CD14-positive monocyte (primary cell): ENCODE data around the gene LRRFIP2. TPM values are rescaled to one million over a fixed set of nuclear protein-coding genes. Genes with fewer than 3 reads are reported as not detected.

Experiments
- DNase-seq, 3 donors: peaks; one replicate each; pipeline ENCODE4 v3.0.0-alpha.2; 2011 to 2022
- H2AFZ ChIP-seq: 2 replicates; pipeline ENCODE4 v1.6.0; 2012; ENCODE audit warnings: mild to moderate bottlenecking, low read depth, low read length, inconsistent platforms; ENCODE audit not compliant: insufficient read depth, poor library complexity, severe bottlenecking
- H3K27ac ChIP-seq, 2 donors: 1 replicate in 1 of 2; 2 replicates in 1 of 2; pipeline ENCODE4 v1.5.1; 2012 to 2013; ENCODE audit warnings: low read length in 2 of 2, control low read depth in 1 of 2, inconsistent platforms in 1 of 2, low read depth in 1 of 2, mild to moderate bottlenecking in 1 of 2
- H3K27me3 ChIP-seq, 2 donors: one replicate each; pipeline versions ENCODE4 v1.6.0 to v1.6.1; 2011 to 2013; ENCODE audit warnings: low read length in 2 of 2; ENCODE audit not compliant: control insufficient read depth in 2 of 2, insufficient read depth in 2 of 2
- H3K36me3 ChIP-seq, 2 donors: replicated peaks in 1 of 2; 1 replicate in 1 of 2; 2 replicates in 1 of 2; pipeline versions ENCODE4 v1.5.1 to v1.6.1; 2012 to 2013; ENCODE audit warnings: low read length in 2 of 2, control low read depth in 1 of 2, inconsistent platforms in 1 of 2, mild to moderate bottlenecking in 1 of 2; ENCODE audit not compliant: insufficient read depth in 2 of 2, control insufficient read depth in 1 of 2
- H3K4me1 ChIP-seq, 2 donors: 1 replicate in 1 of 2; 2 replicates in 1 of 2; pipeline versions ENCODE4 v1.5.1 to v1.6.1; 2012 to 2013; ENCODE audit warnings: low read length in 2 of 2, control low read depth in 1 of 2, inconsistent platforms in 1 of 2, mild to moderate bottlenecking in 1 of 2, moderate library complexity in 1 of 2; ENCODE audit not compliant: insufficient read depth in 2 of 2, control insufficient read depth in 1 of 2
- H3K4me2 ChIP-seq: replicated peaks from 2 replicates; pipeline ENCODE3; 2012; ENCODE audit warnings: low read length, moderate library complexity, mild to moderate bottlenecking; ENCODE audit not compliant: poor library complexity, severe bottlenecking; ENCODE audit errors: extremely low read depth
- H3K4me3 ChIP-seq, 3 experiments: fragments of 200-600 bp in 1 of 3; sonication (generic) in 1 of 3; replicated peaks in 1 of 3; 1 replicate in 2 of 3; 2 replicates in 1 of 3; pipeline ENCODE4 v1.5.1; 2011 to 2013; ENCODE audit warnings: low read length in 3 of 3, mild to moderate bottlenecking in 3 of 3, control low read depth in 2 of 3, low read depth in 2 of 3, inconsistent platforms in 1 of 3, moderate library complexity in 1 of 3
- H3K79me2 ChIP-seq: 2 replicates; pipeline ENCODE4 v1.6.0; 2012; ENCODE audit warnings: mild to moderate bottlenecking, control low read depth, inconsistent platforms, low read length, moderate library complexity; ENCODE audit not compliant: insufficient read depth
- H3K9ac ChIP-seq: 2 replicates; pipeline ENCODE4 v1.6.0; 2017; ENCODE audit warnings: low read length, mild to moderate bottlenecking; ENCODE audit not compliant: insufficient read depth, poor library complexity, severe bottlenecking
- H3K9me3 ChIP-seq, 2 donors: replicated peaks in 1 of 2; 1 replicate in 1 of 2; 2 replicates in 1 of 2; pipeline versions ENCODE4 v1.5.1 to v1.6.1; 2012 to 2013; ENCODE audit warnings: low read length in 2 of 2, control low read depth in 1 of 2; ENCODE audit not compliant: control insufficient read depth in 1 of 2, insufficient read depth in 1 of 2
- H4K20me1 ChIP-seq: 2 replicates; pipeline ENCODE4 v1.6.0; 2012; ENCODE audit warnings: mild to moderate bottlenecking, low read length, control low read depth, moderate library complexity; ENCODE audit not compliant: insufficient read depth
- H3K27ac Mint-ChIP-seq, 7 donors: one replicate each; pipeline ENCODE4 v1.8.0; 2020; ENCODE audit warnings: mild to moderate bottlenecking in 7 of 7, mixed read lengths in 7 of 7, moderate library complexity in 6 of 7, inconsistent platforms in 2 of 7
- H3K27me3 Mint-ChIP-seq, 3 donors: one replicate each; pipeline ENCODE4 v1.8.0; 2021 to 2022; ENCODE audit warnings: low read depth in 3 of 3, mild to moderate bottlenecking in 3 of 3, mixed read lengths in 3 of 3, moderate library complexity in 3 of 3, inconsistent platforms in 1 of 3
- H3K36me3 Mint-ChIP-seq, 2 donors: one replicate each; pipeline ENCODE4 v1.8.0; 2020; ENCODE audit warnings: mixed read lengths in 2 of 2, inconsistent platforms in 1 of 2, mild to moderate bottlenecking in 1 of 2
- H3K4me1 Mint-ChIP-seq: one replicate; pipeline ENCODE4 v1.8.0; 2020; ENCODE audit warnings: mild to moderate bottlenecking, mixed read lengths
- H3K4me3 Mint-ChIP-seq, 2 donors: one replicate each; pipeline ENCODE4 v1.8.0; 2020; ENCODE audit warnings: mild to moderate bottlenecking in 2 of 2, mixed read lengths in 2 of 2, moderate library complexity in 1 of 2
- H3K9me3 Mint-ChIP-seq, 7 donors: one replicate each; pipeline ENCODE4 v1.8.0; 2020 to 2022; ENCODE audit warnings: mixed read lengths in 7 of 7, mild to moderate bottlenecking in 6 of 7, moderate library complexity in 6 of 7, inconsistent platforms in 2 of 7
- WGBS: methylation state at CpG from one replicate; pipeline ENCODE4 v1.1.5; 2013; ENCODE audit warnings: missing lambda C conversion rate; ENCODE audit not compliant: insufficient coverage; 5-methylcytosine and 5-hydroxymethylcytosine counted together
- intact Hi-C, 2 donors: fragments of 100-400 bp; cut with micrococcal nuclease; formaldehyde crosslinking; loops; one replicate each; pipeline versions ENCODE4 v1.15.0 to v1.15.1; 2023
- polyA plus RNA-seq, 3 donors: library from polyadenylated mRNA; depleted of rRNA in 1 of 3; unstranded in 2 of 3; stranded (reverse) in 1 of 3; fragments of 300-500 nt in 2 of 3; fragments of >200 nt in 1 of 3; fragmentation: Illumina TruSeq in 2 of 3; gene quantifications; 1 replicate in 2 of 3; 2 replicates in 1 of 3; pipeline ENCODE4 v1.2.3, GENCODE V29; 2012 to 2021
- TF ChIP-seq, protein P1 (sequence below): fragments of 200-600 bp; IDR thresholded peaks from one replicate; pipeline ENCODE4 v1.8.0; 2022; ENCODE audit warnings: antibody characterized with exemption, mild to moderate bottlenecking

Gene LRRFIP2
- polyA plus RNA-seq, 3 donors = 30.9 to 39.4 (median 31.7) TPM

- Histone ChIP-seq H4K20me1 (no peaks in the 10 kb centered on the region), H3K9ac (no peak overlapping the region), H3K36me3 (no peaks in the 10 kb centered on the region), H3K79me2 (no peaks in the 10 kb centered on the region), H2AFZ (no peak overlapping the region), H3K9me3 (no peaks in the 10 kb centered on the region), H3K4me3 (no peak overlapping the region), H3K27me3 (no peaks in the 10 kb centered on the region), H3K27ac (no peak overlapping the region), H3K4me1 (no peaks in the 10 kb centered on the region), H3K4me2 (no peak overlapping the region)
- no peaks in the 10 kb centered on the region for H3K27me3 Mint-ChIP-seq
- intact Hi-C loops = no loop called here
- TF ChIP-seq, protein P1, sequence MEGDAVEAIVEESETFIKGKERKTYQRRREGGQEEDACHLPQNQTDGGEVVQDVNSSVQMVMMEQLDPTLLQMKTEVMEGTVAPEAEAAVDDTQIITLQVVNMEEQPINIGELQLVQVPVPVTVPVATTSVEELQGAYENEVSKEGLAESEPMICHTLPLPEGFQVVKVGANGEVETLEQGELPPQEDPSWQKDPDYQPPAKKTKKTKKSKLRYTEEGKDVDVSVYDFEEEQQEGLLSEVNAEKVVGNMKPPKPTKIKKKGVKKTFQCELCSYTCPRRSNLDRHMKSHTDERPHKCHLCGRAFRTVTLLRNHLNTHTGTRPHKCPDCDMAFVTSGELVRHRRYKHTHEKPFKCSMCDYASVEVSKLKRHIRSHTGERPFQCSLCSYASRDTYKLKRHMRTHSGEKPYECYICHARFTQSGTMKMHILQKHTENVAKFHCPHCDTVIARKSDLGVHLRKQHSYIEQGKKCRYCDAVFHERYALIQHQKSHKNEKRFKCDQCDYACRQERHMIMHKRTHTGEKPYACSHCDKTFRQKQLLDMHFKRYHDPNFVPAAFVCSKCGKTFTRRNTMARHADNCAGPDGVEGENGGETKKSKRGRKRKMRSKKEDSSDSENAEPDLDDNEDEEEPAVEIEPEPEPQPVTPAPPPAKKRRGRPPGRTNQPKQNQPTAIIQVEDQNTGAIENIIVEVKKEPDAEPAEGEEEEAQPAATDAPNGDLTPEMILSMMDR = no peak
- H3K36me3 Mint-ChIP-seq = no peaks in the 10 kb centered on the region
- H3K27ac Mint-ChIP-seq = peak overlapping the region in 1 of 7 donors; percentile 32
- DNase-seq = no peak
- WGBS = 80% methylated on average over 1 of the region's 4 CpGs
- H3K9me3 Mint-ChIP-seq = no peaks in the 10 kb centered on the region
- peaks cover 5% of the 10 kb centered on the region for H3K4me1 Mint-ChIP-seq
- no peak overlapping the region for H3K4me3 Mint-ChIP-seq
These were observed 14.7 kb upstream of the LRRFIP2 start for GRCh38 chr3:37189109-37189508.

DNA sequence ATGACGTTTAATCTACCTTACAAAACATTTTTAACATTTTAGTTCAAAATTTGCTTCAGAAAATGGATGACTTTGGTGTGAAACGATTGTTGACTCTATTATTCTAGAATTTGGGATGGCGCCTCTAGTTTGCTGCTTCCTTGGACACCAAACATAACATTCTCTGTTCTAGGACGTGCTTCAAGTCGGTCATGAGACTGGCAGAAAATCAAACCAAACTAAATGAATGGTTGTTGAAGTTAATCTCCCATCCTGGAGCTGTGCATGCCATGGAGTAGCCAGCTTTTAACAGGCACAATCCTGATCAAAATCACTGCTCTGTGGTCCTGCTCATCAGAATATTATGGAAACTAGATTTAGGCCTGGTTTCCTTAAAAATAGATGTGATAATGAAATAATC is 9.6 kb upstream of the LRRFIP2 start:
- Histone ChIP-seq H3K4me2 (no peak overlapping the region), H2AFZ (no peak overlapping the region), H3K36me3 (peaks cover 0 to 13% of the 10 kb centered on the region in 2 donors), H3K27me3 (no peaks in the 10 kb centered on the region), H4K20me1 (peaks cover 10% of the 10 kb centered on the region), H3K79me2 (peaks cover 22% of the 10 kb centered on the region), H3K4me3 (no peak overlapping the region), H3K27ac (no peak overlapping the region), H3K4me1 (no peaks in the 10 kb centered on the region), H3K9me3 (no peaks in the 10 kb centered on the region), H3K9ac (no peak overlapping the region)
- Mint-ChIP-seq H3K9me3 (no peaks in the 10 kb centered on the region), H3K36me3 (peaks cover 8 to 12% of the 10 kb centered on the region in 2 donors), H3K27ac (no peak overlapping the region), H3K4me1 (peaks cover 2% of the 10 kb centered on the region), H3K27me3 (no peaks in the 10 kb centered on the region), H3K4me3 (no peak overlapping the region)
- TF ChIP-seq, protein P1 = no peak
- intact Hi-C loops = no loop called here
- no CpG with 5 or more reads among the region's 5 CpGs for WGBS
- no peak for DNase-seq
